GM12801 (cell line): ENCODE results near the gene UBL7.

Experiments
- CTCF ChIP-seq: IDR thresholded peaks from one replicate; pipeline ENCODE4 v1.5.1; 2011; ENCODE audit warnings: control low read depth; ENCODE audit not compliant: insufficient read length; ENCODE audit errors: extremely low read depth

UBL7 gene

DNA sequence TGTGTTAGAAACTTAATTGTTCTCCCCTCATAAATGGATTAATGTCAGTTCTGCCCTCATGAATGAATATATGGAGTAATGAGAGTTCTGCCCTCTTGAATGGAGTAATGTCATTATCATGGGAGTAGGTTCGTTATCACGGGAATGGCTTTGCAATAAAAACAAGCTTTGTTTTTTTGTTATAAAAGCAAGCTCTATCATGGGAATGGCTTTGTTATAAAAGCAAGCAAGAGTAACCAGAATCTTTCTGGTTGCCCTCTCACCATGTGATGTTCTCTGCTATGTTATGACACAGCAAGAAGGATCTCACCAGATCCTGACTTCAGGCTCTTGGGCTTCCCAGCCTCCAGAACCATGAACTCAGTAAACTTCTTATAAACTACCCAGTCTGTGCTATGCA is 38.4 kb upstream of the UBL7 start:
- TF ChIP-seq CTCF: no peak

GRCh38 chr15:74497584-74497983 is 36.6 kb upstream of the UBL7 start:
- TF ChIP-seq CTCF: no peak

DNA sequence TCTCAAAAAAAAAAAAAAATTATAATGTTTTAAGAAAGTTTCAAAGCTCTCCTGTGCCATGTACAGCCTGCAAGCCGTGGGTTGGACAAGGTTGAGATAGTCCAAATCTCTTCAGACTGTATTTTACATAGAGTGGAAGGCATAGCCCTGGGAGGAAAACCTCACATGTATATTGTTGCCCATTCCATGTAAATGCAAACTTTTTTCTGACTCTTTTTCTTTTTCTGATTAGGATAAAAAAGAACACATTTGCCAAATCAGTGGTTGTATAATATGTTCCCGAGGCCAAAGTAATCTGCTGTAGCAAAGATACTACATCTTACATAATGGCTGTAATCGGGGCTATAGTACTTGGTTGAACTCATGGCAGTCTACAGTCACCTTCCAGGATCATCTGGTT is 35.7 kb upstream of the UBL7 start:
- TF ChIP-seq CTCF: no peak

DNA sequence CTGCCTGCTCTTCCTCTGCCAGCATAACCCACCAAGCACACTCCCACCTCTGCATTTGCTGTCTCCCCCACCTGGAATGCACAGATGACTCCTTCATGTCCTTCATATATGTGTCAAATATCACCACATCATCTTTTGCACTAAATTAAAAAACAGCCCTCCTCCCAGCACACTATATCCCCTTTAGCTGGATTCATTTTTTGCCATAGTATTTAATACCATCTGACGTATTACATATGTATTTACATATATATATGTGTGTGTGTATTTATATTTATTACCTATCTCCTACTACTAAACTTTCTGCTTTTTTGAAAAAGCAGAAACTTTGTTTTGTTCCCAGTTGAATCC is 29.4 kb upstream of the UBL7 start:
- TF ChIP-seq CTCF: no peak

DNA sequence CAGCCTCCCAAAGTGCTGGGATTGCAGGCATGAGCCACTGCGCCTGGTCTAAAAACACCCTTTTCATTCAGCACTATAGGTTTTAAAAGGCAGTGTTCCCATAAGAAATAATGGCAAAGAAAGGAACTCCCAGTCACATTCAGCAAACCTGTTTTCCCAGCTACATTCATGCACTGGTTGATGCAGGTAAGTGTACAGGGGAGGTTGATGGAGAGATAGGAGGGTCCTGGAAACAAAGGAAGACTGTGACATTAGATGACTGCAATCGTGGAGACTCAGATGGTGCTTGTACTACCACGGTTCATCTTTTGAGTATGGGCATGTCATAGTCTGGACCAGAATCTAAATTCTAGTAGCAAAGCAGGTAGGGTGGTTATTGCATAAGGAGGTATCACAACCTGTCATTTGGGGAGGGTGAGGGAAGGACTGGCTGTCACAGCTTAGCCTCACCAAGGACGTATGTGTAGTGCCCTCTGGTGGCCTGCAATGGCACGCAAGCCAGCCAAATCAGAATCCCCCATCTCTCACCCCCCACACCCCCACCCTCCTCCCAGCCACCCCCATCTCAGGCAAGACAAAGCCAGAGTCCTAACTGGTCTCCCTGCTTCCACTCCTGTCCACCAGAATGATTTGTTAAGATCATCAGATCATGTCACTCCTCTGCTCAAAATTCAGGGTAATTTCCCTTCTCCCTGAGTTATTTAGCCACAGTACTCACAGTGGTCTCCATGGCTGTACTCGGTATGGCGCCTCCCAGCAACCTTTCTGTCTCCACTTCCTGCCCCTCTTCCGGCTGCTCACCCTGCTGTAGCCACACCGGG is 28.8 kb upstream of the UBL7 start:
- TF ChIP-seq CTCF: peak; percentile 0

- no peak for TF ChIP-seq CTCF
Measured at GRCh38 chr15:74488776-74489175, 27.8 kb upstream of the UBL7 start.

- no peak for TF ChIP-seq CTCF
Measured at GRCh38 chr15:74482661-74483060, 21.7 kb upstream of the UBL7 start.
